HepG2 (cell line): Measurements from ENCODE around the gene FMNL1. TPM values are rescaled to one million over a fixed set of nuclear protein-coding genes. Genes with fewer than 3 reads are reported as not detected.

Source experiments
- BRF2 ChIP-seq: sonication (generic); formaldehyde crosslinking; IDR thresholded peaks from 2 replicates; pipeline ENCODE4 v1.8.1; 2022; ENCODE audit warnings: mild to moderate bottlenecking, missing genetic modification reagents
- DZIP1 ChIP-seq: sonication (generic); formaldehyde crosslinking; IDR thresholded peaks from 2 replicates; pipeline ENCODE4 v1.5.0; 2020; ENCODE audit warnings: mild to moderate bottlenecking, missing genetic modification reagents
- E2F5 ChIP-seq: sonication (generic); formaldehyde crosslinking; conservative IDR thresholded peaks from 2 replicates; pipeline ENCODE4 v1.4.0; 2020; ENCODE audit warnings: missing genetic modification reagents
- HNRNPH1 ChIP-seq: fragments of 200-400 bp; formaldehyde crosslinking; optimal IDR thresholded peaks from 2 replicates; pipeline ENCODE3; 2017; ENCODE audit warnings: mild to moderate bottlenecking, low read depth, low read length
- MAZ ChIP-seq, 2 experiments: sonication (generic) in 1 of 2; formaldehyde crosslinking in 1 of 2; IDR thresholded peaks; 2 replicates each; pipeline versions ENCODE4 v1.5.0 to v1.6.1; 2012 to 2020; ENCODE audit warnings: low read depth in 2 of 2, mild to moderate bottlenecking in 2 of 2, borderline replicate concordance in 1 of 2, improper control_type of control experiment in 1 of 2, low read length in 1 of 2, missing genetic modification reagents in 1 of 2, moderate library complexity in 1 of 2
- MTA1 ChIP-seq: sonication (generic); formaldehyde crosslinking; IDR thresholded peaks from 2 replicates; pipeline ENCODE4 v1.4.0; 2020; ENCODE audit warnings: missing genetic modification reagents, mild to moderate bottlenecking, borderline replicate concordance
- SP2 ChIP-seq: sonication (generic); formaldehyde crosslinking; IDR thresholded peaks from 2 replicates; pipeline ENCODE4 v1.5.1; 2020; ENCODE audit warnings: mild to moderate bottlenecking, missing genetic modification reagents
- ZC3H13 ChIP-seq: sonication (generic); formaldehyde crosslinking; IDR thresholded peaks from 2 replicates; pipeline ENCODE4 v1.8.1; 2023; ENCODE audit warnings: mild to moderate bottlenecking, missing genetic modification reagents, moderate library complexity
- ZFX ChIP-seq: sonication (generic); formaldehyde crosslinking; IDR thresholded peaks from 2 replicates; pipeline ENCODE4 v1.4.0; 2020; ENCODE audit warnings: mild to moderate bottlenecking, low read depth, missing genetic modification reagents, moderate library complexity
- ZFY ChIP-seq: sonication (generic); formaldehyde crosslinking; IDR thresholded peaks from 2 replicates; pipeline ENCODE4 v1.4.0; 2020; ENCODE audit warnings: missing genetic modification reagents
- ZNF251 ChIP-seq: sonication (generic); formaldehyde crosslinking; IDR thresholded peaks from 2 replicates; pipeline ENCODE4 v1.9.0; 2021; ENCODE audit warnings: mild to moderate bottlenecking, missing genetic modification reagents
- ZNF3 ChIP-seq: IDR thresholded peaks from 2 replicates; pipeline ENCODE4 v1.7.0; 2017; ENCODE audit warnings: inconsistent platforms
- ZNF318 ChIP-seq: sonication (generic); formaldehyde crosslinking; IDR thresholded peaks from 2 replicates; pipeline ENCODE4 v1.4.0; 2020; ENCODE audit warnings: mild to moderate bottlenecking, missing genetic modification reagents
- ZNF329 ChIP-seq: sonication (generic); formaldehyde crosslinking; IDR thresholded peaks from 2 replicates; pipeline ENCODE4 v1.9.0; 2021; ENCODE audit warnings: low read depth, mild to moderate bottlenecking, missing genetic modification reagents
- ZSCAN20 ChIP-seq: sonication (generic); formaldehyde crosslinking; IDR thresholded peaks from 2 replicates; pipeline ENCODE4 v1.4.0; 2020; ENCODE audit warnings: missing genetic modification reagents, mild to moderate bottlenecking, borderline replicate concordance
- ZSCAN22 ChIP-seq: sonication (generic); formaldehyde crosslinking; IDR thresholded peaks from 2 replicates; pipeline ENCODE4 v1.4.0; 2020; ENCODE audit warnings: mild to moderate bottlenecking, missing genetic modification reagents
- polyA plus RNA-seq, 8 experiments: library from polyadenylated mRNA; depleted of rRNA in 3 of 8; stranded (reverse) in 7 of 8; unstranded in 1 of 8; fragments of >200 nt; fragmentation: Illumina TruSeq in 4 of 8; extraction: Trizol in 4 of 8; gene quantifications; 2 replicates each; pipeline versions ENCODE4 v1.2.1 to v1.2.3, GENCODE V29; 2011 to 2016; ENCODE audit warnings: low read depth in 4 of 8, missing spikeins in 1 of 8, mixed read lengths in 1 of 8; ENCODE audit not compliant: insufficient read depth in 1 of 8
- total RNA-seq, 5 experiments: library from RNA; depleted of rRNA; stranded (reverse); fragments of >200 nt; fragmentation: Illumina TruSeq; extraction: Trizol; gene quantifications; 2 replicates each; pipeline ENCODE4 v1.2.3, GENCODE V29; 2016; ENCODE audit warnings: low read depth in 1 of 5

The FMNL1 gene
- total and polyA plus RNA-seq, 2 of the 13 experiments (the other 11 are each of a cell fraction or from before 2014, with no cell fraction given), result 0.53 to 0.70 TPM

DNA sequence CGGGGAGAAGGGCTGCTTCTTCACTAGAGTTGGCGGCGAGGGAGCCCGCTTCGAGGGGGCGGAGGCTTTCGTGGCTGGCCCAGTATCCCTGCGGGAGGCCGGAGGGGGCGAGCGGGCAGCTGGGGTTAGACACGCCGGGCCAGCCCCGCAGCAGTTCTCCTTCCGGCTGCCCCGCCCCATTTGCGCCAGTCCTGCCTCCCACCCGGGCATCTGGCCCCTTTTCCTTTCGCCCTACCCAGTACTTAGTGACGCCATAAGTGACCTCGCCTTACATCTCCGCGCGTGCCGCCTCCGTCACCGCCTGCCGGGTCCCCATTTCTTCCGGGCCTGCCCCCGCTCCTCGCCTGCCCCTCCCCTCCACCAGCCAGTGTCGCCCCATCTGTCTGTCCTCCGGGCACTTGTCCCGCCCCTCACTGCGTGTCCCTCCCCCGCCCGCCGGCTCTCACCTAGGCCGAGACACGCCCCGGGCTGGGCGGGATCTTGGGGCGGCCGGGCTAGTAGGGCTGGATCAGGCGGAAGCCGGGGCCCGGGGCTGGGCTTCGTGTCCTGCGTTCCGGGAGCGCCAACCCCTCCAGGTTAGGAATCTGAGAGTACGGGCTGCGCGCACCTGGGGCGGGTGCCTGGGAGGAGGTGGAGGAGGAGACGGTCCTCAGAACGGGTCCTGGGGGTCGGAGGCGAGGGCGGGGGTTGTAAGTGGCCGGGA, 25.9 kb downstream of the FMNL1 start (continued):
- TF ChIP-seq E2F5 (CRISPR knock-in tag) (no peak), MAZ (IDR thresholded peaks at IDR 0.05; ENCODE audit: borderline replicate concordance, low read depth, low read length) (0 out of 2 replicates have a peak, but pooled peaks have one; percentile 39), MAZ (CRISPR knock-in tag; IDR thresholded peaks at IDR 0.05; ENCODE audit: low read depth) (peak; percentile 78), HNRNPH1 (no peak), ZNF329 (no peak), SP2 (CRISPR knock-in tag) (peak; percentile 48; the same call in 1 of the 2 replicates), ZFX (CRISPR knock-in tag) (no peak; the same call in none of the 2 replicates), BRF2 (CRISPR knock-in tag) (no peak), ZSCAN22 (no peak), ZFY (CRISPR knock-in tag) (peak; percentile 50), DZIP1 (CRISPR knock-in tag) (no peak), MTA1 (CRISPR knock-in tag) (peak; percentile 86; the same call in 1 of the 2 replicates), ZNF3 (CRISPR knock-in tag) (no peak), ZSCAN20 (CRISPR knock-in tag) (no peak), ZNF318 (CRISPR knock-in tag) (no peak), ZC3H13 (CRISPR knock-in tag) (no peak), ZNF251 (CRISPR knock-in tag) (no peak)
